Astrocyte (in vitro differentiated cells and primary cell): ENCODE data around the gene SLC12A2.

Experiments used
- CTCF ChIP-seq: IDR thresholded peaks from 2 replicates; pipeline ENCODE4 v1.5.1; 2011; ENCODE audit warnings: low read depth, mild to moderate bottlenecking, inconsistent platforms, low read length, moderate library complexity; ENCODE audit not compliant: insufficient read depth
- EZH2 ChIP-seq: IDR thresholded peaks from 2 replicates; pipeline ENCODE4 v1.6.1; 2012; ENCODE audit warnings: mild to moderate bottlenecking, low read length, inconsistent platforms; ENCODE audit not compliant: insufficient read depth

DNA sequence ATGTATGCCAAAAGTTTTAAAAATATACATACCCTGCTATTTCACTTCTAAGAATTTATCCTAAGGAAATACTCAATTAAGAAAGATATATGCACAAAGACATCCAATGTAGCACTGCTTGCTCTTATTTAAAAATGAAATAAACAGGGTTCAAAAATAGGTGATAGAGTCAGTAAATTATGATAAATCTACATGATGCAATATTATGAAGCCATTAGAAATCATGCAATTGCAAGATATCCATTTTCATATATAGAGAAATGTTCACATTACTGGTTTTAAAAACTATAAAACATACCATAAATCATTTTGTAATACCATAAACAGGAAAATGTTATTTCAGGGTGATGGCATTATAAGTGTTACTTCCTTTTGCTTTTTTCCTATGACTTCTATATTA is 8.6 kb upstream of the SLC12A2 start:
- no peak for TF ChIP-seq CTCF
- TF ChIP-seq EZH2 = no peak
